ENCODE measurements around the gene ARL5A. TPM values are rescaled to one million over a fixed set of nuclear protein-coding genes. Genes with fewer than 3 reads are reported as not detected.

Gene ARL5A
- total and polyA plus RNA-seq, 2 donors (not counting 3 experiments of a cell fraction or from before 2014, with no cell fraction given), result 25.8 to 73.2 TPM

GRCh38 chr2:151780938-151781337 is 47.3 kb downstream of the ARL5A start:
- Histone ChIP-seq H3K4me1 (ENCODE audit: control insufficient read depth, extremely low read depth, insufficient read depth, low read length) (no peaks in the 10 kb centered on the region), H3K4me2 (ENCODE audit: insufficient read depth, low read length) (no peak overlapping the region), H3K4me3 (replicated peaks in 1 of 3; ENCODE audit: insufficient read depth in 1 of 3, low read depth in 1 of 3, low read length in 3 of 3) (no peak overlapping the region), H3K9ac (replicated peaks; ENCODE audit: extremely low read depth, insufficient read depth, low read length) (no peak overlapping the region), H4K20me1 (replicated peaks; ENCODE audit: control insufficient read depth, extremely low read depth, insufficient read depth, low read length) (no peaks in the 10 kb centered on the region), H3K27me3 (ENCODE audit: control insufficient read depth in 2 of 2, insufficient read depth in 2 of 2, low read length in 2 of 2) (no peaks in the 10 kb centered on the region), H3K27ac (ENCODE audit: insufficient read depth, low read depth, low read length) (no peak overlapping the region), H3K9me3 (replicated peaks; ENCODE audit: control insufficient read depth, insufficient read depth, low read length) (no peaks in the 10 kb centered on the region), H3K79me2 (ENCODE audit: control insufficient read depth, insufficient read depth, low read length) (no peaks in the 10 kb centered on the region), H2AFZ (ENCODE audit: low read depth, low read length) (no peak overlapping the region), H3K9me1 (replicated peaks; ENCODE audit: control insufficient read depth, extremely low read depth, insufficient read depth, low read length) (no peaks in the 10 kb centered on the region), H3K36me3 (ENCODE audit: control insufficient read depth in 2 of 2, extremely low read depth in 1 of 2, insufficient read depth in 2 of 2, low read length in 2 of 2) (peaks cover 4 to 10% of the 10 kb centered on the region in 2 experiments)
- dilution Hi-C loops (cut with MboI; ENCODE audit: extremely low pct_ligation_motif_present, low sequenced_read_pairs), result no loop called here
- TF ChIP-seq POLR2A (IDR thresholded peaks at IDR 0.05; ENCODE audit: low read depth, low read length) (no peak), FOS (IDR thresholded peaks at IDR 0.05; ENCODE audit: borderline replicate concordance, insufficient read depth, low read length) (no peak), EZH2 (IDR thresholded peaks at IDR 0.05; ENCODE audit: borderline replicate concordance, low read depth, low read length, severe bottlenecking) (no peak), JUN (IDR thresholded peaks at IDR 0.05; ENCODE audit: borderline replicate concordance, insufficient read depth, insufficient read length, low read depth) (no peak), CTCF (IDR thresholded peaks at IDR 0.05; ENCODE audit: extremely low read depth in 1 of 2, insufficient read depth in 1 of 2, low read depth in 1 of 2, low read length in 2 of 2) (no peak), POLR2AphosphoS5 (IDR thresholded peaks at IDR 0.05; ENCODE audit: insufficient read depth, low read depth, low read length) (no peak), GATA2 (IDR thresholded peaks at IDR 0.05; ENCODE audit: insufficient read depth, insufficient read length, low read depth, low read length) (no peak), MYC (IDR thresholded peaks at IDR 0.05; ENCODE audit: low read depth, low read length) (no peak)
- TF ChIP-seq, protein P1, sequence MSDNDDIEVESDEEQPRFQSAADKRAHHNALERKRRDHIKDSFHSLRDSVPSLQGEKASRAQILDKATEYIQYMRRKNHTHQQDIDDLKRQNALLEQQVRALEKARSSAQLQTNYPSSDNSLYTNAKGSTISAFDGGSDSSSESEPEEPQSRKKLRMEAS (IDR thresholded peaks at IDR 0.05; ENCODE audit: insufficient read depth, insufficient read length), result no peak
- intact Hi-C loops (cut with micrococcal nuclease), result no loop called here
- ChIA-PET POLR2A (no interaction called here), CTCF (no interaction called here)
- DNase-seq (ENCODE audit: low read depth, low spot score) (no peak), FAIRE-seq (no peak)
- BruUV-seq (replicated peaks), result no TSS peak
